Measurements from ENCODE around the gene ACTR3.

ACTR3 gene

DNA sequence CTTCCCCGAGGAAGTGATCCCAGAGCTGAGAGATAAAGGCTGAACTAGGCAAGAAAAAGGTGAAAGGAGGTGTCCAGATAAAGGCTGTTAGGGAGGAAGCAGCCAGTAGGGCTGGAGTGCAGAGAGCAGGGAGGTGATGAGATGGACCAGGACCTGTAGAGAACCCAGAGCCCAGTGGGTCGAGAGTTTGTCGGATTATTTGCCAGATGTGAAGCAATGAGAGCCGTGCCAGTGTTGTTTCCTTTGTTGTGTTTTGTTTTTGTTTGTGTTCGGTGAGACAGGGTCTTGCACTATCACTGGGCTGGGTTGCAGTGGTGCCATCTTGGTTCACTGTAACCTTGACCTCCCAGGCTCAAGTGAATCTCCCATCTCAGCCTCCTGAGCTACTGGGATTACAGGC, 111.3 kb downstream of the ACTR3 start:
- DNase-seq (ENCODE audit: low read depth, low spot score): no peak

DNA sequence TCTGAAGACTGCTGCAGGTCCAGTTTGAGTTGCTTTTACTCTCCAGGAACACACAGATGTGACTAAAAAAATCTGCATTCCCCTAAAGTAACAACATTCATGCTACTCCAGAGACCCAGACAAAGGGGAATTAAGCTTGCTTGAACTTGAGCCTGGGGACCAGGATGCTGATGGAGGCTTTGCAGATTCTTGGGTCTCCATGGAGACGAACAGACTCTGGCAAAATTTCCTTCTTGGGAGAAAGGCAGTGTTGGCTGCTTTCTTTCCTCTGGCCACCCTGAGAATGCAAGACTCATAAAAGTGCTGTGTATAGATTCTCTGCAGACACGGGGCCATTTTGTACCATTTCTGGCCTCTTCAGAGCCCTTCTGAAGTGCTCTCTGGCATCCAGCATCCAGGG, 112.0 kb downstream of the ACTR3 start:
- DNase-seq (ENCODE audit: low read depth, low spot score): no peak

DNA sequence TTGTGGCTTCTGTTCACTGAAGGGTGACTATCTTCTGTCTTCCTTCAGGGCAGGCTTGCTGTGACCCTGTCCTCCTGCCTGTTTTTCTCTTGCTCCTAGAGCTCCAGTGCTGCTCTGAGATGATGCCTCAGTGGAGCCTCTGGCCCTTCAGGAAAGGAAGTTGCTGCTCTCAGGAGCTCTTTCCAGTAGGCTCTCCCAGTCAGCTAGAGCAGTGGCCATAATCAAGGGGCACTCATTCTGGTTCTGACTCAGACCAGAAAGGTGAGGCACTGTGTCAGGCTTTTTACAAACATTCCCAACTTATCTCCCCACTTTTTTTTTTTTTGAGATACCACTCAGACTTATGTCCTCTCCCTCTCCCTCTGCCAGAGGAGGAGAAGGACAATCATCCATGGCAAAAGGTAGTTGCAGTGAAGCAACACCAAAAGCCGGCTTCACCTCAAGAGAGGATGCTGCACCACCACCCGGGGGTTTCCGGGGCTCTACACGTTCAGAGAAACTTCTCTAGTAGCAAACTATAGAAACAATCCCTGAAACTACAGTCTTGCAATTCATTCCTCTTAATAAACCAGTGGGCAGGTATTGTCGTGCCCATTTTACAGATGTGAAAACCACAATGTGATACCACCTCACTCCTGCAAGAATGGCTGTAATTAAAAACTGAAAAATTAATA, 115.4 kb downstream of the ACTR3 start:
- no peak for DNase-seq (ENCODE audit: low read depth, low spot score)

DNA sequence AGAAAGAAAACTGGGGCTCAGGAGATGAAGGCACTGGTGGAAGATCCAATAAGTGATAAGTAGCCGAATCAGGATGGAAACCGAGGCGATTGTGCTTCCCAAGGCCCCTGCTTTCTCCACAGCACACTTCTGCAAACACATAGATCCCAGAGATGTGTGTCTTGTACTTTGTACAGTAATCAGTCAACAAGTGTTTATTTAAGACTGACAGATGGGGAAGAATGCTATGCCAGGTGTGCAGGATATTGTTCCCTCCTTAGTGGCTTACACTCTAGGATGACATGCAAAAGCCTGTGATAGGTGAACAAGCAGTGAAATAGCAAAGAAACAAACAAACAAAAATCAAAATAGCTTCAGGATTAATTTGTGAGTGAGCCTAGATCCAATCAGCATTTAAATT, 116.6 kb downstream of the ACTR3 start:
- no peak for DNase-seq (ENCODE audit: low read depth, low spot score)

DNA sequence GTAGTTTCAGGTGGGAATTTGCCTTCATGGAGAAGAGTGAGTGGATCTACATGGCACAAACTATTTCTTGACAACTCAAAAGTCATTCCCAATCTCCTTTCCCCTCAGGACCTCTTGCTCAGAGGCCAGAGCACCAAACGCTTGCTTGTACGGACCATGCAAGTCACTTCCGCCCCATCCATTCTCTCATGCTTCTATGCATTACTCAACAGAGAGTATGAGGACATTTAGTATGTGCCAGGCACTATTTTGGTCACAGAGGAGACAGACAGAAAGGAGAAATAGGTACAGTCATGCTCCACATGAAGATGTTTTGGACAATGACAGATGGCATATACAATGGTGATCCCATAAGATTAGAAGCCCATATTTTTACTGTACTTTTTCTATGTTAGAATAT, 117.5 kb downstream of the ACTR3 start:
- no peak for DNase-seq (ENCODE audit: low read depth, low spot score)

DNA sequence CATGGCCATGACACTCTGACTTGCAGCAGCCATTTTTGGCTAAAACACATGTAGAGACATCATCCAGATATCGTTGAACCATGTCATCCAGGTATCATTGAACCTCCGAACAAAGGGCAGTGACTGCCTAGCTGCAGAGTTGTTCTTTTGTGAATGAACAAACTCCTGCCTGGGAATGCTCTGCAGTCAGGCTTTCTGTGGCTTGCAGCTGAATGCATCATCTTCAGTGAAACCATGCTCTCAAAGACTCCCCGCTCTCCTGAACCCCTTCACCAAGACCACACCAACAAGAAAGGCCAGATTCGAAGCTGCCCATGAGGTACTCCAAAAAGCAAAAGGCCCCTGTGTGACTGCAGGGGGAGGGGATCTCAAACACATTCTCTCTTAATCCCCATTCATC, 118.8 kb downstream of the ACTR3 start:
- no peak for DNase-seq (ENCODE audit: low read depth, low spot score)

DNA sequence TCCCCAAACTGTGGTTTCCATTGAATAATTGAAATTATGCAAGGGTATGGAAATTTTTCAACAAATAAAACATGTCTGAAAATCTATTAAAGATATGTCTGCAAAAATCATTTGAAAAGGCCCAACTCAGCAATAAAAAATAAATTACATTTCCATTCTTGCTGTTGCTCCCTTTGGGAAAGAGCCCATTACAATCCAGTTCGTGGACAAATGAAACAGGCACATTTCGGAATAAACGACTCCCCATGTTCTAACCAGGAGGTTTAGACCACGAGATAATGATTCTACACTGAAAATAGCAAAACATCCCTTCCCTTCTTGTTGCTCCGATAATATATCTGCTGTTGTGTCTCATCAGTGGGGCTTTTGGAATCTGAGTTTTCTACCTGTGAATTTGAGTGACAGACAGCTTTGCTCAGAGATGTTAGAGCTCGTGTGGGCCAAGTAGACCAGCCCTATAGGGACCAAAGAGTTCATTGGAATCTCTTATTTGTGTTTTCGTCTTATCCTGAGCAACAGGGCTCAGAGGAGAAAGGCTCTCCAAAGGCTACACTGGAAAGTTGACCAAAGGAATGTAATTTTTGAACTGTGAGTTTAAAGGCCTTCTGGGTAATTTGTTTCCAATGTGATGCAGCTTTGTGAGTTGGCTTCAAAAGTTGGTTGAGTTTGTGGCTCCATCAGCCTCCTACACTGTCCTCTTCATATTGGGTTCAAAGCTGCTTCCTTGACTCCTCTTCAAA, 119.5 kb downstream of the ACTR3 start:
- no peak for DNase-seq (ENCODE audit: low read depth, low spot score)

DNA sequence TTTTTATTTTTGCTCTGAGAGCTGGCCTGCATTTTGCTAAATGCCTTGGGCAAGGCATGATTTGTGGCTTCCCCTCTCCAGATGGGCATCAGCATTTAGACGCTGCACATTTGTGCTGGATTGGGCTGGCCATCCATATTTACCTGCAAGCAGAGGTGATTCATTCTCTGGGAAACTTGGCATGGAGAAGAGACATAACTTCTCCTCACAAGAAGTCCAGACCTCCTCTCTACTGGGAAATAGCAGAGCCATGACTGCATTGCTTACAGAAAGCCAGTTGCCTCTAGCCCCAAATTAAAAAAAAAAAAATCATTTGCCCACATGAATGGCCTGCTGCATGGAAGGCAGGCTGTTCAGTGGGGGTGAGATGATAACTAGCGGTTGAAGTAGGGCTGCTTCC, 120.1 kb downstream of the ACTR3 start:
- DNase-seq (ENCODE audit: low read depth, low spot score): no peak

DNA sequence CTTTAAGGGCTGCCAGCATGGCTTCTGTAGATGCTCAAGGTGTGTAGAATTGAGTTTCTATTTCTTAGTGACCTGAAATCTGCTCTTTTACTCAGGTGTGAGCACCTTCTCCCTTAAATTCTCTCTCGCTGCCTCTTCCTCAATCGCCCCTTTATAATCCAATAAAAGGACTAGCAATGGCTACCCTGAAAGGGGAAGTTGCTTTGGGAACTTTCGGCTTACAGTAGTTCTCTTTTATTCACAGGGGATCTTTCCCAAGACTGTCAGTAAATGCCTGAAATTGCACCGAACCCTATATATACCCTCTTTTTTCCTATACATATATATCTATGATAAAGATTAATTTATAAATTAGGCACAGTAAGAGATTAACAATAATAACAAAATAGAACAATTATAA, 121.8 kb downstream of the ACTR3 start:
- DNase-seq (ENCODE audit: low read depth, low spot score): no peak
